ENCODE results near the gene BUB1. TPM values are rescaled to one million over a fixed set of nuclear protein-coding genes. Genes with fewer than 3 reads are reported as not detected.
"Not testable (repeated sequence)": the region's sequence is repeated elsewhere in the genome, so short reads cannot be mapped to it uniquely, and the experiment has no call there.

The BUB1 gene
- total RNA-seq, 1 donor: 35.2 TPM

DNA sequence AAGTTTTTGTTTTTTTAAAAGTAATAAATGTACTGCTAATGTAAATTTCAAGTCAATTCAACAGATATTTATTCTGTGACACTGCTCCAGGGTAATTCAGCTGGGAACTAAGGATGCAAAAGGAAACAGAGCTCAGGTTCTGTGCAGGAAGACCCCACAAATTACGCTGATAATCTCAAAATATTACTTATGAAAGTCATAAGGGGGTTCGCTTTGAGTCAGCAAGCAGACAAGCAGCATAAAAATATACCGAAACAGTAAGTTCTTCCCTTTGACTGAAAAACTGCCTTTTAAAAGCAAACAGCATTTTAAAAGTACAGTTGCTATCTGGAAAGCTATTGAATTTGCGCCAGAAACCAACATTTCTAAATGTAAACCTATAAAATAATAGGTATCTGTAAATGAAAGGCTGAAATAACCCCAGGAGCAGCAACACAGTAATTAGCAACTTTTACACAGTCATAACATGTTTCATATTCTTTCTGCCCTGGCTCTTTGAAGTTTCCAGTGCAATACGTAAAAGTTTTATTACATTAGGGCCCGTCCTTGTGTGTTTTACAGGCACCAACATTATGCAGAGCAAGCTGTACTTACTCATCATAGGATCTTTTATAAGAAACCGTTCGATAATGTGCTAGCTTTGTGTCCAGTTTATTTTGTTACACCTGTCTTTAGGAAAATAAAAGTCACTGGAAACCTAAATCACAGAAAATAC is 68.9 kb downstream of the BUB1 start:
- H3K4me3 ChIP-seq (ENCODE audit: low read depth, low read length); DNase-seq (ENCODE audit: low read depth): not testable (repeated sequence)

DNA sequence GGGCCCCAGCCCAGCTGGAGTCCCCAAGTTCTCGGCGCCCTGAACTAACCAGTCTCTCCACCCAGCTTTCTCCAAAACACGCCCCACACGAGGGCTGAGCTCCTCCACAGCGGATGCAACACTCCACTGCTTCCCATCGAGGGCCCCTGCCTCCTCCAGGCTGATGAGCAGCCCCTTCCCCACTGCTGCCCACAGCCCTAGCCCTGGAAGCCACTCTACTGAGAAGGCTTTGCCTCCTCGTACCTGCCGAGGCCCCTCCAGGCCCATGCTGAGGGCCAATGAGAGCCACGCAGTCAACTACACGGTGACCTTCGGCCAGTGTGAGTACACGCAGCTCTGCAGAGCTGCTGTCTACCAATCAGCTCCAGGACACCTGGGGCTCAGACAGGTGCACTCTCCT is 72.8 kb downstream of the BUB1 start:
- not testable (repeated sequence) for H3K4me3 ChIP-seq (ENCODE audit: low read depth, low read length)

DNA sequence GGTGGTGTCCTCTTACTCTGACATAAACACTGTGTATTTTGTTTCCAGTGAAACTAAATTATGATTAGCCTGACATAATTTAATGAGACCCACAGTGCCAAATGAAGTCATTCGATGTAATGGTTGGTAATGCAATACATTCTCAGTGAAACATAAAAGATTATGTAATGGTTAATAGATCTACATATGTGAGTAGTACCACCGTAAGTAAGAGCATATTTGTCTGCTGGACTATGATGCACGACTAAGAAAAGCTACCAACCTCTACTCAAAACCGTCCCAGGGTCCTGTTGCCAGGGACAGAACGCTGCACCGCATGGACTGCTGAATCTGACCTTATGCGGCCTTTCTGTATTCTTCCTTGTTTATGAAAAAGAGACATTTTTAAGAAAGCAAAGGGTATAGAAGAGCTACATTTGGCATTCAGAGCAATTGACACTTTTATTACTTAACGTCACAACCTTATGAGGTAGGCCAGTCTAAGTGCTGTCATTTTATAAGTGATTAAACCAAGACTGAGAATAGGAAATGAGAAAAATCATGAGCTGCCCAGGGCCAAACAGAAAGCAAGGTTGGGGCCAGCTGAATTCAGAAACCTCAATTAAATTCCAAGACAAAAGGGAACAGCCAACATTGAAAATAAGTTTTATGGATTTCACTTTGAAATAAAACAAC is 73.8 kb downstream of the BUB1 start:
- DNase-seq (ENCODE audit: low read depth); H3K4me3 ChIP-seq (ENCODE audit: low read depth, low read length): not testable (repeated sequence)

More for the DNA sequence above, 72.8 kb downstream of the BUB1 start:
- DNase-seq (ENCODE audit: low read depth): not testable (repeated sequence)

DNA sequence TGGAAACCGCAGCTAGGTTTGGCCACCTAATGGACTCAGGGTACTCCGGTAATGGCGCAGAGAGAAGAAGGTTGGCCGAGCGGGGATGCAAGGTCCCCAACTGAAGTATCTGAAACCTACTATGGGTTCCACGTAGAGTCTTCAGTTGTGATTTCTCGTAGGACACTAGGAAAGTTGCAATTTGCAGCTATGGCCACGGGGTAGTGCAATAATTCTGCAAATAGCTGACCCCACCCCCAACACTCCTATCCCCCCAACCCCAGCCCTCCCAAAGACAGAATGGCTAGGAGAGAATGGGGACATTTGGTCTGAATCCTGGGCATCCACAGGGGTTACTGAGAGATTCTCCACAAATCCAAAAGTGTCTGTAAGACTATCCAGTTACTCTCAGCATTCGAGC is 75.7 kb downstream of the BUB1 start:
- not testable (repeated sequence) for DNase-seq (ENCODE audit: low read depth); H3K4me3 ChIP-seq (ENCODE audit: low read depth, low read length)

DNA sequence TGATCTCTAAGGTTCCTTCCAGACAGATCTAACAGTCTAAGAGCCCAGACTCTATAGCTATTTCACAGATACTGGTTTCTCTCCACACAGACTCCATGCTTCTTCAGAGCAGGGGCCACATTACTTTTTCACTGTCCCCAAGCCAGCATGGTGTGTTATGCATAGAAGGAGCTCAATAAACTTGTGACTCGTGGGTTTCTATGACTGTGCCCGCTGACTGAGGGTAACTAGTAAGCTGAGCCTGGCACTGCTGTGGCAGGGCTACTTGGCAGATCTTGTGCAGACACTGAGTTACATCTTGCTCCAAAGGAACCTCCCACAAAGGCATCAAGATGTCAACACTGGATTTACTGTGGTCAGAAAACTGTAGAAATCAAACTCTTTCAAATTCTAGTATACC is 85.9 kb downstream of the BUB1 start:
- not testable (repeated sequence) for DNase-seq (ENCODE audit: low read depth)

DNA sequence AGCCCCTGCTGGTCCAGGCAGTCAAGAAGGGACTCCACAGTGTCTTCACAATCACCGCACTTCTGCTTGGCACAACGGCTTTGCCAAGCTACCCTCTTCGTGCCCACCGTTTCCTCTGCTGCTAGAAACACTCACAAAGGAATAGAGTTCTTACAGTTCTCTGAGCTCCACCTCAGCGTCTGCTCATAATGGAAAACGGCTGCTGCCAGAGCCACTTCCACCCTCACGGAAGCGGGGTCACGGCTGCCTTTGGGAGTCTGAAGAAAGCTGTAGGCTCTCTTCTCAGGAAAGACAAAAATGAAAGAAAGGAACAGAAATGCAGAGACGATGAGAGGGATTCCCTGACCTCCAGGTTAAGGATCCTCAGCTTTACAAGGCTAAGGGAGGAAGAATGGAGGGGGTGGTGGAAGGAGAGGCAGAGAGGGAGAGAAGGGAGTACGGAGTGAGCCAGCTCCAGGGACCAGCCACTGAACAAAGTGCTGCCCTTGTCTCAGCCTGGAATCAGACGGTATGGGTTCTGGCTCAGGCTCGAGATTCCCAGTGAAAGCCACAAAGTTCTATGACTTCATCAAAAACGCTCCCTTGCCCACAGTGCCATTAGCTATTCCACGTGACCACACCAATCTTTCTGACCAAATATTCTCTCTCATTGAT is 88.1 kb downstream of the BUB1 start:
- not testable (repeated sequence) for H3K4me3 ChIP-seq (ENCODE audit: low read depth, low read length); DNase-seq (ENCODE audit: low read depth)

More for the DNA sequence above, 85.9 kb downstream of the BUB1 start:
- not testable (repeated sequence) for H3K4me3 ChIP-seq (ENCODE audit: low read depth, low read length)

DNA sequence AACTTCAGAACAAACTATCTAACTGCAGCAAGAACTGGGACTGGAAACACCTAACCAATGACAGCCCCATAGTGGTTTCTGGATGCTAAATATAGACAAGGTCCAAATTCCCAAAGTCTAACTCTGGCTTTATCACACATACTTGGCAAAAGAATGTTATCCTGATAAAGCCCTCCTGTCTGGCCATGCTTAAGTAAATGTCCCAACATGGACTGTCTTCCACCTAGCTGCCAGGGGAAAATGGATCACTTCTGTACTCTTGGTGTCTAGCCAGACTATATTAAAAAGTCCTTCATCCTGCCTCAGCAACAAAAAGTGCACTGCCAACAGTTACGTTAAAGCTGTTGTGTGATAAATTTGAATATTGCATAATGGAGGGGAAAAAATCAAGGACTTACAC is 89.3 kb downstream of the BUB1 start:
- H3K4me3 ChIP-seq (ENCODE audit: low read depth, low read length); DNase-seq (ENCODE audit: low read depth): not testable (repeated sequence)

Other genes starting within 250 kb of the BUB1 start
- 4.7 and 6.1 TPM in 2 replicates for gene LIMS4, start 205.2 kb downstream of the BUB1 start, total RNA-seq (ENCODE audit: low replicate concordance)
- gene RGPD6, start 100.8 kb downstream of the BUB1 start, total RNA-seq (ENCODE audit: low replicate concordance): 34.9 and 45.0 TPM in 2 replicates
- not detected in 2 replicates for gene ACOXL, start 54.5 kb upstream of the BUB1 start, total RNA-seq (ENCODE audit: low replicate concordance)